PFSK-1 (cell line): ENCODE data around the gene MR1.

ENCODE experiments used
- POLR2AphosphoS5 ChIP-seq: IDR thresholded peaks from 2 replicates; pipeline ENCODE4 v1.6.1; 2012; ENCODE audit warnings: low read depth, mild to moderate bottlenecking, control low read depth, low read length, moderate library complexity
- SIN3A ChIP-seq: IDR thresholded peaks from 2 replicates; pipeline ENCODE4 v1.6.1; 2012; ENCODE audit warnings: mild to moderate bottlenecking, low read length, moderate library complexity, borderline replicate concordance; ENCODE audit not compliant: insufficient read depth
- TAF1 ChIP-seq: IDR thresholded peaks from 2 replicates; pipeline ENCODE4 v1.6.1; 2012; ENCODE audit warnings: low read length, control low read depth, borderline replicate concordance; ENCODE audit not compliant: insufficient read depth
- TF ChIP-seq, protein P1 (sequence below), 2 experiments: IDR thresholded peaks; 2 replicates each; pipeline versions ENCODE4 v1.6.1 to v1.8.0; 2011 to 2012; ENCODE audit warnings: low read depth in 2 of 2, low read length in 2 of 2, control low read depth in 1 of 2, inconsistent platforms in 1 of 2, mild to moderate bottlenecking in 1 of 2, moderate library complexity in 1 of 2; ENCODE audit not compliant: insufficient read depth in 1 of 2

- no peak for TF ChIP-seq TAF1
- TF ChIP-seq, protein P1, sequence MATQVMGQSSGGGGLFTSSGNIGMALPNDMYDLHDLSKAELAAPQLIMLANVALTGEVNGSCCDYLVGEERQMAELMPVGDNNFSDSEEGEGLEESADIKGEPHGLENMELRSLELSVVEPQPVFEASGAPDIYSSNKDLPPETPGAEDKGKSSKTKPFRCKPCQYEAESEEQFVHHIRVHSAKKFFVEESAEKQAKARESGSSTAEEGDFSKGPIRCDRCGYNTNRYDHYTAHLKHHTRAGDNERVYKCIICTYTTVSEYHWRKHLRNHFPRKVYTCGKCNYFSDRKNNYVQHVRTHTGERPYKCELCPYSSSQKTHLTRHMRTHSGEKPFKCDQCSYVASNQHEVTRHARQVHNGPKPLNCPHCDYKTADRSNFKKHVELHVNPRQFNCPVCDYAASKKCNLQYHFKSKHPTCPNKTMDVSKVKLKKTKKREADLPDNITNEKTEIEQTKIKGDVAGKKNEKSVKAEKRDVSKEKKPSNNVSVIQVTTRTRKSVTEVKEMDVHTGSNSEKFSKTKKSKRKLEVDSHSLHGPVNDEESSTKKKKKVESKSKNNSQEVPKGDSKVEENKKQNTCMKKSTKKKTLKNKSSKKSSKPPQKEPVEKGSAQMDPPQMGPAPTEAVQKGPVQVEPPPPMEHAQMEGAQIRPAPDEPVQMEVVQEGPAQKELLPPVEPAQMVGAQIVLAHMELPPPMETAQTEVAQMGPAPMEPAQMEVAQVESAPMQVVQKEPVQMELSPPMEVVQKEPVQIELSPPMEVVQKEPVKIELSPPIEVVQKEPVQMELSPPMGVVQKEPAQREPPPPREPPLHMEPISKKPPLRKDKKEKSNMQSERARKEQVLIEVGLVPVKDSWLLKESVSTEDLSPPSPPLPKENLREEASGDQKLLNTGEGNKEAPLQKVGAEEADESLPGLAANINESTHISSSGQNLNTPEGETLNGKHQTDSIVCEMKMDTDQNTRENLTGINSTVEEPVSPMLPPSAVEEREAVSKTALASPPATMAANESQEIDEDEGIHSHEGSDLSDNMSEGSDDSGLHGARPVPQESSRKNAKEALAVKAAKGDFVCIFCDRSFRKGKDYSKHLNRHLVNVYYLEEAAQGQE (IDR thresholded peaks at IDR 0.05; ENCODE audit: insufficient read depth in 1 of 2, low read depth in 2 of 2, low read length in 2 of 2) = no peak
- no peak for TF ChIP-seq POLR2AphosphoS5
- TF ChIP-seq SIN3A = no peak
These were observed 39.9 kb downstream of the MR1 start for GRCh38 chr1:181073638-181074037.
